Activated CD4-positive, alpha-beta T cell treated with anti-CD3 and anti-CD28 coated beads, Interleukin-2, amount 50 U/mL, for 48 hours (primary cell): ENCODE results near the gene RBBP6.
A peak's percentile ranks its signal among the peaks of the same experiment; 100 is the strongest.
"Not testable (repeated sequence)": the region's sequence is repeated elsewhere in the genome, so short reads cannot be mapped to it uniquely, and the experiment has no call there.

Experiments used
- DNase-seq, 2 experiments: peaks; one replicate each; pipeline ENCODE4 v3.0.0-alpha.2; 2020

RBBP6 gene, protein sequence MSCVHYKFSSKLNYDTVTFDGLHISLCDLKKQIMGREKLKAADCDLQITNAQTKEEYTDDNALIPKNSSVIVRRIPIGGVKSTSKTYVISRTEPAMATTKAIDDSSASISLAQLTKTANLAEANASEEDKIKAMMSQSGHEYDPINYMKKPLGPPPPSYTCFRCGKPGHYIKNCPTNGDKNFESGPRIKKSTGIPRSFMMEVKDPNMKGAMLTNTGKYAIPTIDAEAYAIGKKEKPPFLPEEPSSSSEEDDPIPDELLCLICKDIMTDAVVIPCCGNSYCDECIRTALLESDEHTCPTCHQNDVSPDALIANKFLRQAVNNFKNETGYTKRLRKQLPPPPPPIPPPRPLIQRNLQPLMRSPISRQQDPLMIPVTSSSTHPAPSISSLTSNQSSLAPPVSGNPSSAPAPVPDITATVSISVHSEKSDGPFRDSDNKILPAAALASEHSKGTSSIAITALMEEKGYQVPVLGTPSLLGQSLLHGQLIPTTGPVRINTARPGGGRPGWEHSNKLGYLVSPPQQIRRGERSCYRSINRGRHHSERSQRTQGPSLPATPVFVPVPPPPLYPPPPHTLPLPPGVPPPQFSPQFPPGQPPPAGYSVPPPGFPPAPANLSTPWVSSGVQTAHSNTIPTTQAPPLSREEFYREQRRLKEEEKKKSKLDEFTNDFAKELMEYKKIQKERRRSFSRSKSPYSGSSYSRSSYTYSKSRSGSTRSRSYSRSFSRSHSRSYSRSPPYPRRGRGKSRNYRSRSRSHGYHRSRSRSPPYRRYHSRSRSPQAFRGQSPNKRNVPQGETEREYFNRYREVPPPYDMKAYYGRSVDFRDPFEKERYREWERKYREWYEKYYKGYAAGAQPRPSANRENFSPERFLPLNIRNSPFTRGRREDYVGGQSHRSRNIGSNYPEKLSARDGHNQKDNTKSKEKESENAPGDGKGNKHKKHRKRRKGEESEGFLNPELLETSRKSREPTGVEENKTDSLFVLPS (N-terminal part only)

DNA sequence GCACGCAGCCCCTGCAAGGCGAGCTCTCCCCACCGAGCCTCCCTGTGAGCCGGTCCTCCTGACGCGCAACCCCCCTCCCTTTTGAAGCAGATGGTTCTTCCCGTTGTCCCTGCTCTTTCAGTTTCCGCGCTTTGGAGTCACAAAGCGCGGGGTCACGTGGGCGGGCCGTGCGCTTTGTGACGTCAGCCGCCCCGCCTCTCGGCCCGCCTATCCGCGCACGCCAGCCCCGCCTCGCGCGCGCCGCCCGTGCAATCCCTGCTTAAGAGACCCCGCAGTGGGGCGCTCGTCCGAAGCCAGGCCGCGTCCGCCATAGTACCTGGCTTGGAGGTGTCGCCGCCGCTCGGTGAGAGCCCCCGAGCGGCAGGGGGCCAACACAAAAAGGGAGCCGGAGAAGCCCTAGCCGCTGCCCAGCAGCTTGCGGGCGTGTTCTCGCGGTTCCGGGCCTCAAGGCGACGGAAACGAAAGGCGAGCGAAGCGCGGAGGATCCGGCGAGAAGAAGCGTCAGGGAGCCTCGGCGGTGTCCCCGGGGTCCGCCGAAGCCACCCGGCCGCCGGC, at the start of gene RBBP6:
TSS of gene RBBP6 (plus strand) at position 272 of the 555 bp plus-strand sequence. CDS start 1,061 bp downstream, outside the sequence.
- peak; percentile 90 to 91 for DNase-seq

DNA sequence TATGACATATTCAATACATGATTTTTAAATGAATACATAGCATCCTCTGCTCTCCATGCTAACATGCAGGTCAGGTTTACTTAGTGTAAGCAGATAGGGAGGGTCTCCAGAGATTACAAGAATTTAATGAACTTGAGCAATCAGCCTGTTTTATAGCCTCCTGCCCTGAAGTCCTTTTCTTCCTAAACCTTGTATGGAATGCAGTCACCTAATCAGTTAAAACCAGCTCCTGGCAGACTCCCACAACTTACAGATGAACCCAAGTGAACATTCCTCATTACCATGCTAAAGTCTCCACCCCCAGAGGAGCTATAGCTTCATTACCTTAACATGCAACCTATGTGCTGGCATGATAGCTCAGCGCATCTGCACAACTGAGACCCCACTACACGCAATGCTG, 48.5 kb upstream of the RBBP6 start:
- no peak for DNase-seq

DNA sequence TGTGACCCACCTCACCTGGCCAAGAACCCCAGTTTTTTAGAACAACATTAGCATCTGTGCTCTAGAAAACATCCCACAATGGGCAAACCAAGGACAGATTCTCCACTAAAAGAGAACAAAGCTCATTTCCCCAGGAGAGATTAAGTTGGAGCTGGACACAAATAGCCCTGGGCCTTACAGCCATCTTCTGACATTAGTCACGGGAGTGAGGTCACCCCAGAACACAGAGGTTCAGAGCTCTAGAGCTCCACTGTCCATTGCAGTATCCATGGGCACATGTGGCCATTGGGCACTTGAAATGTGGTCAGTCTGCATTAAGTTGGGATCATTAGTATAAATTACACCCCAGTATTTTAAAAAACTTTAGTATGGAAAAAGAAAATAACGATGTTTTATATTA, 47.6 kb upstream of the RBBP6 start:
- no peak for DNase-seq

DNA sequence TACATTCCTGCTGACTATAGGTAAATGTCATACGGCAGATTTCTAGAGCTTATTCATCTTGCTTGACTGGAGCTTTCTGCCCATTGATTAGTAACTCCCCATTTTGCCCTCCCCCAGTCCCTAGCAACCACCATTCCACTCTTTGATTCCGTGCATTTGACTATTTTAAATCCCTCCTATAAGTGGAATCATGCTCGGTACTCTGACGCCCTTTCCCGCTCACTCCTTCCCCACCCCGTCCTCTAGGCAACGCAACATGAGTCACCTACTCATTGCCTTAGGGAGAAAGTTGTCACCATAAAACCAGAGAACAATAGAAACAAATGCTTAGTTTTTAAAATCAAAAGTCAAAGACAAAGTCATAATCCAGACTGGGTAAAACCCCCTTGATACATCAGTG, 45.5 kb upstream of the RBBP6 start:
- DNase-seq = no peak

DNA sequence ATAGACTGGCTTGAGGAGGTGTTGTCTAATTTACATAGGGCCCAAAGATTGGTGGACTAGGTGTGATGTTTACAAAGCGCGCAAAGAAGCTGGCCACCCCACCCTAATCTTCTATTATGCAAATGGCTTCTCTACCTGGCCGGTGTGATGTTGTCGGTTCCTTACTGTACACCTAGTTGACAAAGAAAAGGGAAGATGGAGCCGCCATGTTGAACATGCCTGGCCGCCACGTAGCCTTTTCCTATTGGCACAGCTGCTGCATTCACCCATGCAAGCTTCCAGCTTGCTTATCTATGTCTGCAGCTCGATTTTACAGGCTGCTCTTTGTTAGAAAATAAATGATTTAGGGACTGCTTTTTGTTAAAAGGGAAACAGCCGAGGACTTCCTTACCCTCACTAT, 44.2 kb upstream of the RBBP6 start:
- not testable (repeated sequence) for DNase-seq

DNA sequence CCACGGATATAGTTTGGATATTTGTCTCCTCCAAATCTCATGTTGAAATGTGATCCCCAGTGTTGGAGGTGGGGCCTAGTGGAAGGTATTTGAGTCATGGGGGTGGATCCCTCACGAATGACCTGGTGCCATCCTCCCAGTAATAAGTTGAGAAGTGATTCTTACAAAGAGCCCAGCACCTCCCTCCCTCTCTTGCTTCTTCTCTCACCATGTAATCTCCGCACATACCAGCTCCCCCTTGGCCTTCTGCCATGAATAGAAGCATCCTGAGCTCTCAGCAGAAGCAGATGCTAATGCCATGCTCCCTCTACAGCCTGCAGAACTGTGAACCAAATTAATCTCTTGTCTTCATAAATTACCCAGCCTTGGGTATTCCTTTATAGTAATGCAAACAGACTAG, 41.9 kb upstream of the RBBP6 start:
- DNase-seq = no peak

DNA sequence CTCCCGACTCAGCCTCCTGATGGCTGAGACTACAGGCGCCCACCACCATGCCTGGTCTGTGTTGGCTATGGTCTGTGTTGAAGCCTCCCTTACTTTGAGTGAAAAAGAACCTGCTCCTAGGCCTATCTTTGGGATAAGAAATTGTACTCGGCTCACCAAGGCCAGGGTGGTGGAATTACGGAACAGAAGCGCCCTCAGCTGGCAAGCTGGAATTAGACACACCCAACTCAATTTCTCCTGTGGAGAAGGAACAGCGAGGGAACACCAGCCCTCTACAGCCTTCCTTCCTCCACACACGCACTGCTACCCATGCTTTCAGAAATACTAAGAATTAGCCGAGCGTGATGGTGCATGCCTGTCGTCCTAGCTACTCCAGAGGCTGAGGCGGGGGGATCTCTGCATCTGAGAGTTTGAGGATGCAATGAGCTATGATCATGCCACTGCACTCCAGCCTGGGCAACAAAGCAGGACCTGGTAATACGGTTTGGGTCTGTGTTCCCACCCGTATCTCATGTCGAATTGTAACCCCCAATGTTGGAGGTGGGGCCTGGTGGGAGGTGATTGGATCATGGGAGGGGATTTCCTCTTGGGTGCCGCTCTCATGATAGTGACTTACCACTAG, 40.1 kb upstream of the RBBP6 start:
- peak; percentile 23 to 27 for DNase-seq

DNA sequence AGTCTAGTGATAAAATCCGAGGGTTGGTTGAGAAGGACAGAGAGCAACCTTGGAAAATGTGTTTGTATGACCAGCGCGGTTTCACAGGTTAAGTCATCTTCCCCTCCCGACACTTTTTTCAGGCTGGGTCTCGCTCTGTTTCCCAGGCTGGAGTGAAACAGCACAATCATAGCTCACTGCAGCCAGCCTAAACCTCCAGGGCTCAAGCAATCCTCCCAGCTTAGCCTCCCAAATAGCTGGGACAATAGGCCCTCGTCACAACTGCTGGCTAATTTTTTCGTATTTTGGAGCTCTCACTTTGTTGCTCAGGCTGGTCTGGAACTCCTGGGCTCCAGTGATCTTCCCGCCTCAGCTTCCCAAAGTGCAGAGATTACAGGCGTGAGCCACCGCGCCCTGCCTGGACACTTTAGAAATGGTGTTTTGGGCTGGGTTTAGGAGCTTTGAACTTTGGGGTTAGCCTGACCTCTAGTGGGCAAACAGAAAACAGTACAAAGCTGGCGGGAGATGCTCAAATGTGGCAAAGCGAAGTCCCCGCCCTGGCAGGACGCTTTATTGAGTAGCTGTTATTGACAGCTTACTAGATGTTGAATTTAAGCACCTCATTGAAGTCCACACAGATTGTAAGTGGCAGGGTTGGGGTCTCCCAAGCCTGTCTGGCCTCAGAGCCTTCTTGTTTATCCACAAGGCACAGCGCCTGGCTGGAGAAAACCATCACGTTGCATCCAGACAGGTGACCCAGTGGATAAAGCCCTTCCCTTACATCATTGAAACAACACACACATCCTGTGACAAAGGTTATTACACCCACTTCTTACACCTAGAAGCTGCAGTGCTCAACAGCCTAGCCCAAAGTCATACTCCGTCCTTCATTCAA, 34.7 kb upstream of the RBBP6 start:
- peak; percentile 48 to 58 for DNase-seq

DNA sequence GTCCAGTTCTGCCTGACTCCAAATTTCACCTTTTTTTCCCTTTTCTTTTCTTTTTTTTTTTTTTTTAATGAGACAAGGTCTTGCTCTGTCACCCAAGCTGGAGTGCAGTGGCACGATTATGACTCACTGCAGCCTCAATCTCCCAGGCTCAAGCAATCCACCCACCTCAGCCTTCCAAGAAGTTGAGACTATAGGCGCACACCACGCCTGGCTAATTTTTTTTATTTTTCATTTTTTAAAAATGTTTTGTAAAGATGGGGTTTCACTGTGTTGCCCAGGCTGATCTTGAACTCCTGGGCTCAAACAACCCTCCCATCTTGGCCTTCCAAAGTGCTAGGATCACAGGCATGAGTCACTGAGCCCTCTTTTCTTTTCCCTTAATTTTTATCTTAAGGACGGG, 33.4 kb upstream of the RBBP6 start:
- no peak for DNase-seq

DNA sequence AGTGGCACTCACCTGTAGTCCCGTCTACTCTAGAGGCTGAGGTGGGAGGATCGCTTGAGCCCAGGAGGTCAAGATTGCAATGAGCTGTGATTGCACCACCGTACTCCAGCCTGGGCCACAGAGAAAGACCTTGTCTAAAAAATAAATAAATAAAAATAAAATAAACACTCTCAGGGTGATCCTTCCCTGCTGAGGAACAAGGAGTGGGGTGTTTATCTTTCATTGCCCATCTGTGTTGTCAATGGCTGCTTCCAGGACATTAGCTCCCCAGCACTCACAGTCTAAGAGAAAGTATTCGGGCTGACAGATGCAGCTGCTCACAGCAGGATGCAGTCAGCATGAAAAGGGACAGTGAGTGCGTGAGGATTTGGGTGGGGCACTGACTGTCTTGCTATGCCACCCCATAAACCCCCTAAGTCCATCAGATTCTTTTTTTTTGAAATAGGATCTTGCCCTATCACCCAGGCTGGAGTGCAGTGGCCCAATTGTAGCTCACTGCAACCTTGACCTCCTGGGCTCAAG, 31.3 kb upstream of the RBBP6 start:
- no peak for DNase-seq

DNA sequence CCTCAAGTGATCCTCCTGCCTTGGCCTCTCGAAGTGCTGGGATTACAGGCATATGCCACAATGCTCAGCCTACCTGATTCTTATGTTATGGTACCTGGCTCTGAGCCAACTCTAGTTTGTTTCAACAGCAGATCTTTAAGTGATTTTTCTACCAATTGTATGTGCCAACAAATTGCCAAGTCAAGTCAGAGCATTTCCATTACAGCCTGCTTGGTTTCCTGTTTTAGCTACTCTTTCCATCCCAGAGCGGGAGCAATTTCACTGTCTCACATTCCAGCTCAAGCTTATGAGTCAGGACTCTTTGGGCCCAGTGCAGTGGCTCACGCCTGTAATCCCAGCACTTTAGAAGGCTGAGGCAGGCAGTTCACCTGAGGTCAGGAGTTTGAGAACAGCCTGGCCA, 30.8 kb upstream of the RBBP6 start:
- no peak for DNase-seq

DNA sequence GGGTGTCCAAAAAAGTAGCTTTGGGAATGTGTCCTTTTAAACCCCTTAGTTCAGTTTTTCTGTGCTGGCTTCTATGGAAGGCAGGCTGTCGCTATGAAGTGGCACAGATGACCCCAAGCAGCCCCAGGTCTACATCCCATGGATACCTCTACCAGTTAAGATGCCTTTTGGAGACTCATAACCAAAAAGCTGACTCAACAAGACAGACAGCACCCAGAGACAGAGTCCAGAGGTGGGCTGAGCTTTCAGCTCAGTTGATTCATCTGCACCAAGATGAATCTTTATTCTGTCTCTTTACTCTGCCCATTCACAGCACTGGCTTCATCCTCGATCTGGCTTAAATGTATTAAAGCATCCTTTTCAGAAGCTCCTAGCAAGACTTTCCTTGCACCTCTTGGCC, 29.8 kb upstream of the RBBP6 start:
- no peak for DNase-seq

DNA sequence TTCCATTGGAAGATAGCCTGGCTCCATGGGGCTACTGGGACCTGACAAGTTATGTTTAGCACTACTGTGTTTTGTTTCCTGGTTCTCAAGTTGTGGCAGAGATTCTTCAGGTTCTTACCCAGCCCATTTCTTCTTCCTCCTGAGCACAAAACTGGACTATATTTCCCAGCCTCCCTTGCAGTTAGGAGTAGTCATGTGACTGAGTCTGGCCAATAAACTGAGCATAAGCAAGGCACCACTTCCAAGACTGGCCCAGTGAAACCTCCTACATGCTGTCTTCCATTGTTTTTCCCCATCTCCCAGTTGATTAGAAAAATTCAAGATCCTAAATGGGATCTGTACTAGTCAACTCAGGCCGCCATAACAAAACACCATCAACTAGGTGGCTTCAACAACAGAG, 28.2 kb upstream of the RBBP6 start:
- DNase-seq = no peak

DNA sequence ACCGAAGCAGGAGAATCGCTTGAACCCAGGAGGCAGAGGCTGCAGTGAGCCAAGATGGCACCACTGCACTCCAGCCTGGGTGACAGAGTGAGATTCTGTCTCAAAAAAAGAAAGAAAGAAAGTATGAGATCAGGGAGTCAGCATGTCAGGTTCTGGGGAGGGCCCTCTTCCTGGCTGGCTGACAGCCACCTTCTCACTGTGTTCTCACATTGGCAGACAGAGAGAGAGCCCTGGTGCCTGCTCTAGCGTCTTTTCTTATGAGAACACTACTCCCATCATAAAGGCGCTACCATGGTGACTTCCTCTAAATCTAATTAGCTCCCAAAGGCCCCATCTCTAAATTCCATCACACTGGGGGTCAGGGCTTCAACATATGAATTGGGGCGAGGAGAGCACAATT, 27.6 kb upstream of the RBBP6 start:
- no peak for DNase-seq

DNA sequence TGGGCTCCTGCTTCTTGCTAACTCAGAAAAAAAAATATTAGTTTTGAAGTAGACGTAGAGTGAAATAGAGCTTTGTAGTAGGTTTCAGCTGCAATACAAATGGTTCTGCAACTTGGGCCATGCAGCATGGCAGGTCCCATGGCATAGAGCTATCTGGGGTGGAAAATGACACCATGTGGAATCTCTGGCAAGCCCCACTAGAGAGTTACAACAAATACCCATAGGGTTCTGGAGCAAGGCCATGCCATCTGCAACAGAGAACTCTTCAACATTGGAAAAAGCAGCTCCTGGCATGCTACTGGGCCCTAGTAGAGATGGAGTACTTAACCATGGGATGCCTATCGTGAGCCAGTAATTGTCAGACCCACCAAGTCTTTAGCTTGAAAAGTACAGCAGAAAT, 25.3 kb upstream of the RBBP6 start:
- DNase-seq = no peak

DNA sequence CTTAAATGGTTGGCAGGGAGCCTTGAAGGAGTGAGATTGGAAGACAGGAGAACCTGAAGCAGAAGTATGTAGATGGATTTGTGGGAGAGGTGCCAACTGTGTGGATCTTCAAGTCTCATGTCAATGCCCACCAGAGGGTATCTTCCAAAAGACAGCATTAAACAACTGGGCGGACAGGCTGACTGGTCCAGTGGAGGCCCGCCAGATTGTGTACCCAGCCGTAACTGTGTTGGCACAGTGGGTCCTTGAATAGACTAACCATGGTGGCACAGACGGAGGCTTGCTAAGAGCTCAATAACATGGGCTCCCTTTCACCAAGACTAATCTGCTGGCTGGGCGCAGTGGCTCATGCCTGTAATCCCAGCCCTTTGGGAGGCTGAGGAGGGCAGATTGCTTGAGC, 24.2 kb upstream of the RBBP6 start:
- DNase-seq = no peak

DNA sequence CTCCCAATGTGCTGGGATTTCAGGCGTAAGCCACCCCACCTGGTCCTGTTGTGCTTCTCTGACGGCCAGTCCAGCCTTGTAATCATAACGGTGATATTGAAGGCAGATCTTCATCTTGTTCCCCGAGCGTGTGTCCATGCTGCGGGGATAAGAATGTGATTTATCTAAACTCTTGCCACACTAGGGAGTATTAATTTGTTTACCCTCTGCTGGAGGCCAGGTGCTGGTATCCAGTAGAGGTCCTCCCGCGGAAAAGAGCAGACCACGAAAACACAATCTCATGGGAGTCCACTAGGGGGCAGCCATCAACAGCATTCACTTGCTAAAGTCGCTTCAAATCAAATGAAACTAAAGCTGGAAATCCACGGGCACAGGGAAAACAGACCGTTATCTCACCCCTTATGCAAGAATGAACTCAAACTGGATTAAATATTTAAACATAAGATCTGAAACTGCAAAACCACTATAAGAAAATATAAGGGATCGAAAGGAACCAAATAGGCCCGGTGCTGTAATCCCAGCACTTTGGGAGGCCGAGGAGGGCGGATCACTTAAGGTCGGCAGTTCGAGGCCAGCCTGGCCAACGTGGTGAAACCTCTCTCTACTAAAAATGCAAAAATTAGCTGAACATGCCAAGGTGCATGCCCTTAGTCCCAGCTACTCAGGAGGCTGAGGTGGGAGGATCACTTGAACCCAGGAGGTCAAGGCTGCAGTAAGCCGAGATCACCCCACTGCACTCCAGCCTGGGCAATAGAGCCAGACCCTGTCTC, 22.3 kb upstream of the RBBP6 start:
- peak; percentile 81 to 86 for DNase-seq

DNA sequence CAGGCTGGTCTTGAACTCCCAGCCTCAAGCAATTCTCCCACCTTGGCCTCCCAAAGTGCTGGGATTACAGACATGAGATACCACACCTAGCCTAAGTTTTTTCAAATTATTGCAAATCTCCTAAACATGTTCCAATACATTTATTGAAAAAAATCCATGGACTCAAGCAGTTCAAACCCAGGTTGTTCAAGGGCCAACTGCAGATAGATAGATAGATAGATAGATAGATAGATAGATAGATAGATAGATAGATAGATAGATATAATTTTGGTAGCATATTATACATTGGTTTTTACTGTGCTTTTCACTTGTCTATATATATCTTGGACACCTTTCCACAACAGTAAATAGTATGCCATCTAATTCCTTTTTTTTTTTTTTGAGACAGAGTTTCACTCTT, 20.9 kb upstream of the RBBP6 start:
- DNase-seq = no peak

DNA sequence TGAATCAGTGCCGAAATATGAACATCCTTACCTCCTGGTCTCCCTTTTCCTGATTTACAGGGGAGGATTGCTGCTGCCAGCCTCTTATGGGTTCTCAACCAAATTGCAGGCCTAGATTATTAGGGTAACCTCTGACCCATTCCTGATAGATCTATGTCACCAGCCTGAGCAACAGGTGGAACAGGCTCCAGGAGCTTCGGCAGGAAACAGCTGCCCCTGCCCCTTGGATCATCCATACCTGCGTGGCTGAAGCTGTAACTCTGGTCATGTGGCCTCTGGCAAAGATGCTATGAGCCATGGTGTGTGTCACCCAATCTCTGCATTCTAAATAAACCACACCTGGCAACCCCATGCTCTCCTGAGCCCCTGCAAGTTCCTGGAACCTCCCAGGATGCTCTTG, 18.4 kb upstream of the RBBP6 start:
- DNase-seq = no peak

DNA sequence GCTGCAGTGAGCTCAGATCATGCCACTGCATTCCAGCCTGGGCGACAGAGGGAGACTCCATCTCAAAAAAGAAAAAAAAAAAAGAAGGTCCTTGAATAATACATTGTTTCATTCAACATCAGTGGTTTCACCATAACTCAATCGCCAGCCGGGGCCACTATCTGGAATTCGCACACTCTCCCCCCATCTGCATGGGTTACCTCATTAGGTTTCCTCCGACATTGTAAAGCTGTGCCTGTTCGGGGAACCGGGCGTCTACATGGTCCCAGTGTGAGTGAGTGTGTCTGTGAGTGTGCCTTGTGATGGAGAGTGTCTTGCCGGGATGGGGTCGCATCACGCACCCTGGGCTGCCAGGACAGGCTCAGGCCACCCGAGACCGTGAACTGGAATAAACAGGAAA, 16.6 kb upstream of the RBBP6 start:
- DNase-seq = no peak

DNA sequence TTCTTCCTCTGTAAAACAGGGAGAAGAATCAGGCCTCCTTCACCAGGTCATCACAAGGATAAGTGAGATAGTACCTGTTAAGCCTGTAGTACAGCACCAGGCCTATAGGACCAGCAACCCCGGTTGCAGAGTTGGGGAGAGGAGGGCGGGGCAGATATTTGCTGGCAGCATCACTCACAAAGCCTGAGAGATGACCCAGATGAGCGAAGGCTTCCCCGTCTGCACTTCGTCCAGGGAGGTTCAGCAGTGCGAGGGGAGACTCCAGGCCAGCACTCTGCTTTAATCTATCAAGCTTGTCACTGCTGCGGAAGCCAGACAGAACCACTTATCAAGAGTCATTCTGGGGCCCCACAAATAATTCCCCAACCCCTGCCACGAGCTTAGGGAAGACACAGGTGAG, 15.8 kb upstream of the RBBP6 start:
- no peak for DNase-seq
